ENCODE data around the gene ALAS2. TPM values are rescaled to one million over a fixed set of nuclear protein-coding genes. Genes with fewer than 3 reads are reported as not detected.
A peak's percentile ranks its signal among the peaks of the same experiment; 100 is the strongest.

The ALAS2 gene
- total and polyA plus RNA-seq, 7 donors: 0.03 to 8.1 (median 3.3) TPM; not detected in 3

- Histone ChIP-seq H3K36me3 (ENCODE audit: insufficient read depth in 1 of 2, low read depth in 1 of 2) (peaks cover 5 to 28% of the 10 kb centered on the region in 2 donors), H3K4me3 (no peak overlapping the region), H3K9me3 (no peaks in the 10 kb centered on the region), H3K4me1 (peaks cover 5% of the 10 kb centered on the region), H3K27me3 (ENCODE audit: insufficient read depth in 3 of 3, low read length in 2 of 3) (peaks cover 0 to 3% (median 0%) of the 10 kb centered on the region in 3 donors), H3K27ac (peak overlapping the region; percentile 74)
- ATAC-seq (peak in 3 of 4 donors; percentile 26 to 59 (median 45)), DNase-seq (no peak)
- intact Hi-C loops (cut with DNase I): loop anchor here in 1 of 2 donors (10.0 kb wide), 1 partner anchor 363 kb away; no protein-coding TSS in a partner anchor
- WGBS, 3 donors: 65 to 82% (median 78%) methylated on average over 6 of the region's 6 CpGs
- TF ChIP-seq, protein P1, sequence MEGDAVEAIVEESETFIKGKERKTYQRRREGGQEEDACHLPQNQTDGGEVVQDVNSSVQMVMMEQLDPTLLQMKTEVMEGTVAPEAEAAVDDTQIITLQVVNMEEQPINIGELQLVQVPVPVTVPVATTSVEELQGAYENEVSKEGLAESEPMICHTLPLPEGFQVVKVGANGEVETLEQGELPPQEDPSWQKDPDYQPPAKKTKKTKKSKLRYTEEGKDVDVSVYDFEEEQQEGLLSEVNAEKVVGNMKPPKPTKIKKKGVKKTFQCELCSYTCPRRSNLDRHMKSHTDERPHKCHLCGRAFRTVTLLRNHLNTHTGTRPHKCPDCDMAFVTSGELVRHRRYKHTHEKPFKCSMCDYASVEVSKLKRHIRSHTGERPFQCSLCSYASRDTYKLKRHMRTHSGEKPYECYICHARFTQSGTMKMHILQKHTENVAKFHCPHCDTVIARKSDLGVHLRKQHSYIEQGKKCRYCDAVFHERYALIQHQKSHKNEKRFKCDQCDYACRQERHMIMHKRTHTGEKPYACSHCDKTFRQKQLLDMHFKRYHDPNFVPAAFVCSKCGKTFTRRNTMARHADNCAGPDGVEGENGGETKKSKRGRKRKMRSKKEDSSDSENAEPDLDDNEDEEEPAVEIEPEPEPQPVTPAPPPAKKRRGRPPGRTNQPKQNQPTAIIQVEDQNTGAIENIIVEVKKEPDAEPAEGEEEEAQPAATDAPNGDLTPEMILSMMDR (IDR thresholded peaks at IDR 0.05): no peak
Measured at GRCh38 chrX:55007656-55008055, 23.1 kb downstream of the ALAS2 start.

GRCh38 chrX:55006827-55007621 lies 23.8 kb downstream of the ALAS2 start:
- peaks cover 5 to 34% of the 10 kb centered on the region in 2 donors for H3K36me3 ChIP-seq (ENCODE audit: insufficient read depth in 1 of 2, low read depth in 1 of 2)
- no peaks in the 10 kb centered on the region for H3K9me3 ChIP-seq
- intact Hi-C loops (cut with DNase I): loop anchor here in 1 of 2 donors (10.0 kb wide), 1 partner anchor 362 kb away; no protein-coding TSS in a partner anchor
- WGBS, 3 donors: 84 to 97% (median 94%) methylated on average over 15 to 18 of the region's 18 CpGs
- H3K4me3 ChIP-seq: no peak overlapping the region
- TF ChIP-seq, protein P1 (IDR thresholded peaks at IDR 0.05): no peak
- DNase-seq (no peak), ATAC-seq (no peak)
- peaks cover 5% of the 10 kb centered on the region for H3K4me1 ChIP-seq
- H3K27ac ChIP-seq: no peak overlapping the region
- peaks cover 0 to 3% (median 0%) of the 10 kb centered on the region in 3 donors for H3K27me3 ChIP-seq (ENCODE audit: insufficient read depth in 3 of 3, low read length in 2 of 3)

DNA sequence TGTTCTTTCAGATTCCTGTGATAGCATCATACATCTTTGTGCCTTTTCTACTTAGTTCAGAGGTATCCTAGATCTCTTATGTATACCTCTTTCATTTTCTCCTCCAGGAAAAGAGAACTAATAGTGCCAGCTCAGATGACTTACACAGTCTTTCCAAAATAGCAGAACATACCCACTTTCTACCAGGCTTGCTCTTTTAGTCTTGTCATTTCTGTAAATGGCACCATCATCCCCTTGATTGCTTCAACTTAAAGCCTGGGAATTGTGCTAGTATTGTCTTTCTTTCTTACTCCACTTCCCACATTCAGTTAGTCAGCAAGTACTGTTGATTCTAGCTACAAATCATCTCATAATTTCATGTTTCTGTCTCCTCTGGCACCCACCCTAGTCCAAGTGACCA lies 25.5 kb downstream of the ALAS2 start:
- no peaks in the 10 kb centered on the region for H3K9me3 ChIP-seq
- H3K27me3 ChIP-seq (ENCODE audit: insufficient read depth in 3 of 3, low read length in 2 of 3): peaks cover 0 to 3% (median 0%) of the 10 kb centered on the region in 3 donors
- H3K4me1 ChIP-seq: peaks cover 5% of the 10 kb centered on the region
- intact Hi-C loops (cut with DNase I): loop anchor here in 1 of 2 donors (10.0 kb wide), 1 partner anchor 360 kb away; no protein-coding TSS in a partner anchor
- ATAC-seq: no peak
- TF ChIP-seq, protein P1 (IDR thresholded peaks at IDR 0.05): no peak
- no peak for DNase-seq
- no peak overlapping the region for H3K27ac ChIP-seq
- H3K4me3 ChIP-seq: no peak overlapping the region
- H3K36me3 ChIP-seq (ENCODE audit: insufficient read depth in 1 of 2, low read depth in 1 of 2): peaks cover 5 to 34% of the 10 kb centered on the region in 2 donors

GRCh38 chrX:55004231-55004630 lies 26.5 kb downstream of the ALAS2 start:
- WGBS, 3 donors: 80 to 100% (median 91%) methylated on average over 1 of the region's 1 CpG
- ATAC-seq (no peak), DNase-seq (no peak)
- Histone ChIP-seq H3K4me1 (peaks cover 1% of the 10 kb centered on the region), H3K4me3 (no peak overlapping the region), H3K27me3 (ENCODE audit: insufficient read depth in 3 of 3, low read length in 2 of 3) (peaks cover 0 to 3% (median 0%) of the 10 kb centered on the region in 3 donors), H3K36me3 (ENCODE audit: insufficient read depth in 1 of 2, low read depth in 1 of 2) (peaks cover 5 to 34% of the 10 kb centered on the region in 2 donors), H3K9me3 (no peaks in the 10 kb centered on the region), H3K27ac (no peak overlapping the region)
- intact Hi-C loops (cut with DNase I): loop anchor here in 1 of 2 donors (5.0 to 10.0 kb wide), 2 partner anchors 359 to 957 kb away; no protein-coding TSS in a partner anchor
- TF ChIP-seq, protein P1 (IDR thresholded peaks at IDR 0.05): no peak
